ENCODE data around the gene BMAL2. TPM values are rescaled to one million over a fixed set of nuclear protein-coding genes. Genes with fewer than 3 reads are reported as not detected.

Gene BMAL2
- total and polyA plus RNA-seq, 12 donors, result 0.40 to 2.5 (median 1.1) TPM

GRCh38 chr12:27292718-27293117, 39.9 kb upstream of the BMAL2 start:
- H3K4me1 ChIP-seq (replicated peaks in 1 of 2), result peaks cover 38 to 51% of the 10 kb centered on the region in 2 donors
- H3K36me3 ChIP-seq (replicated peaks in 1 of 2), result no peaks in the 10 kb centered on the region
- intact Hi-C loops (cut with DNase I), result loop anchor here in 1 of 2 donors (10.0 kb wide), 1 partner anchor 278 kb away; the partner anchor contains the start of gene TM7SF3
- 66 to 86% (median 74%) methylated on average over 2 of the region's 2 CpGs for WGBS, 4 donors
- no peaks in the 10 kb centered on the region for H3K27me3 ChIP-seq
- H3K27ac ChIP-seq, result peak overlapping the region in 3 of 5 donors; percentile 46 to 68 (median 51)
- DNase-seq, result no peak
- no peak overlapping the region for H3K4me3 ChIP-seq
- TF ChIP-seq CTCF (IDR thresholded peaks at IDR 0.05), result no peak
- TF ChIP-seq POLR2A (IDR thresholded peaks at IDR 0.05), result no peak
- no peaks in the 10 kb centered on the region for H3K9me3 ChIP-seq (replicated peaks in 1 of 3)

- peak; percentile 65 to 84 (median 76) for DNase-seq
- H3K4me3 ChIP-seq, result no peak overlapping the region
- H3K27me3 ChIP-seq, result no peaks in the 10 kb centered on the region
- no peaks in the 10 kb centered on the region for H3K9me3 ChIP-seq (replicated peaks in 1 of 3)
- 34 to 44% (median 36%) methylated on average over 1 to 3 of the region's 3 CpGs for WGBS, 4 donors
- H3K27ac ChIP-seq, result peak overlapping the region in 3 of 5 donors; percentile 46 to 68 (median 51)
- peaks cover 38 to 51% of the 10 kb centered on the region in 2 donors for H3K4me1 ChIP-seq (replicated peaks in 1 of 2)
- H3K36me3 ChIP-seq (replicated peaks in 1 of 2), result peaks cover 0 to 3% of the 10 kb centered on the region in 2 donors
- intact Hi-C loops (cut with DNase I), result loop anchor here in 1 of 2 donors (10.0 kb wide), 1 partner anchor 279 kb away; the partner anchor contains the start of gene TM7SF3
- no peak for TF ChIP-seq POLR2A (IDR thresholded peaks at IDR 0.05)
Measured at GRCh38 chr12:27293463-27293862, 39.2 kb upstream of the BMAL2 start.

GRCh38 chr12:27296674-27297073, 36.0 kb upstream of the BMAL2 start:
- no peak overlapping the region for H3K27ac ChIP-seq
- H3K4me3 ChIP-seq, result no peak overlapping the region
- TF ChIP-seq CTCF (IDR thresholded peaks at IDR 0.05) (no peak), POLR2A (IDR thresholded peaks at IDR 0.05) (no peak)
- no peaks in the 10 kb centered on the region for H3K27me3 ChIP-seq
- H3K4me1 ChIP-seq (replicated peaks in 1 of 2), result peaks cover 29 to 33% of the 10 kb centered on the region in 2 donors
- WGBS, 4 donors, result 81 to 91% (median 85%) methylated on average over 6 of the region's 6 CpGs
- intact Hi-C loops (cut with DNase I), result loop anchor here in 1 of 2 donors (10.0 kb wide), 1 partner anchor 282 kb away; the partner anchor contains the start of gene TM7SF3
- no peaks in the 10 kb centered on the region for H3K9me3 ChIP-seq (replicated peaks in 1 of 3)
- DNase-seq, result no peak
- H3K36me3 ChIP-seq (replicated peaks in 1 of 2), result peaks cover 0 to 7% of the 10 kb centered on the region in 2 donors

- H3K4me1 ChIP-seq (replicated peaks in 1 of 2), result peaks cover 21 to 24% of the 10 kb centered on the region in 2 donors
- WGBS, 4 donors, result 87 to 93% (median 92%) methylated on average over 4 of the region's 4 CpGs
- no peak overlapping the region for H3K27ac ChIP-seq
- DNase-seq, result no peak
- no peak for TF ChIP-seq CTCF (IDR thresholded peaks at IDR 0.05)
- TF ChIP-seq POLR2A (IDR thresholded peaks at IDR 0.05), result no peak
- H3K36me3 ChIP-seq (replicated peaks in 1 of 2), result peaks cover 0 to 7% of the 10 kb centered on the region in 2 donors
- no peak overlapping the region for H3K4me3 ChIP-seq
- H3K9me3 ChIP-seq (replicated peaks in 1 of 3), result no peaks in the 10 kb centered on the region
- no peaks in the 10 kb centered on the region for H3K27me3 ChIP-seq
- intact Hi-C loops (cut with DNase I), result loop anchor here in 1 of 2 donors (10.0 kb wide), 1 partner anchor 283 kb away; the partner anchor contains the start of gene TM7SF3
Measured at GRCh38 chr12:27297566-27297965, 35.1 kb upstream of the BMAL2 start.

GRCh38 chr12:27299102-27299501, 33.5 kb upstream of the BMAL2 start:
- H3K9me3 ChIP-seq (replicated peaks in 1 of 3), result no peaks in the 10 kb centered on the region
- peaks cover 0 to 7% of the 10 kb centered on the region in 2 donors for H3K36me3 ChIP-seq (replicated peaks in 1 of 2)
- intact Hi-C loops (cut with DNase I), result loop anchor here in 1 of 2 donors (10.0 kb wide), 1 partner anchor 284 kb away; the partner anchor contains the start of gene TM7SF3
- WGBS, 4 donors, result 93 to 100% (median 94%) methylated on average over 1 of the region's 1 CpG
- no peak overlapping the region for H3K4me3 ChIP-seq
- TF ChIP-seq POLR2A (IDR thresholded peaks at IDR 0.05), result no peak
- TF ChIP-seq CTCF (IDR thresholded peaks at IDR 0.05), result no peak
- no peak overlapping the region for H3K27ac ChIP-seq
- H3K4me1 ChIP-seq (replicated peaks in 1 of 2), result peaks cover 5 to 9% of the 10 kb centered on the region in 2 donors
- DNase-seq, result no peak
- no peaks in the 10 kb centered on the region for H3K27me3 ChIP-seq
